HG02623 (cell line): ENCODE results near the gene COPS7B.

Experiments used
- ATAC-seq: cut with Tn5 transposase; IDR thresholded peaks from one replicate; pipeline ENCODE4 v1.9.1; 2021; ENCODE audit warnings: moderate library complexity; ENCODE audit not compliant: unreplicated experiment

The COPS7B gene

GRCh38 chr2:231785413-231785812 is 832 bp upstream of the COPS7B start:
- ATAC-seq: no peak

GRCh38 chr2:231785822-231786176 is 446 bp upstream of the COPS7B start:
- ATAC-seq: no peak

GRCh38 chr2:231786917-231787292 is 660 bp downstream of the COPS7B start:
- no peak for ATAC-seq

GRCh38 chr2:231791107-231791506 is 4.9 kb downstream of the COPS7B start:
- ATAC-seq: no peak

- ATAC-seq: no peak
Measured at GRCh38 chr2:231794383-231794782, 8.1 kb downstream of the COPS7B start.

GRCh38 chr2:231795525-231796327 is 9.5 kb downstream of the COPS7B start:
- no peak for ATAC-seq

- no peak for ATAC-seq
Measured at GRCh38 chr2:231800493-231801091, 14.3 kb downstream of the COPS7B start.

GRCh38 chr2:231803501-231804138 is 17.4 kb downstream of the COPS7B start:
- no peak for ATAC-seq

- no peak for ATAC-seq
Measured at GRCh38 chr2:231807020-231807419, 20.8 kb downstream of the COPS7B start.

GRCh38 chr2:231810905-231811304 is 24.7 kb downstream of the COPS7B start:
- no peak for ATAC-seq

- ATAC-seq: no peak
Measured at GRCh38 chr2:231816327-231817026, 30.2 kb downstream of the COPS7B start.

- ATAC-seq: no peak
Measured at GRCh38 chr2:231819447-231820042, 33.3 kb downstream of the COPS7B start.

- no peak for ATAC-seq
Measured at GRCh38 chr2:231820786-231821303, 34.6 kb downstream of the COPS7B start.

- no peak for ATAC-seq
Measured at GRCh38 chr2:231821908-231822307, 35.7 kb downstream of the COPS7B start.

- ATAC-seq: no peak
Measured at GRCh38 chr2:231853105-231853504, 66.9 kb downstream of the COPS7B start.

GRCh38 chr2:231854616-231855125 is 68.4 kb downstream of the COPS7B start:
- ATAC-seq: no peak

- ATAC-seq: no peak
Measured at GRCh38 chr2:231856959-231857358, 70.7 kb downstream of the COPS7B start.
